AML-193 (cell line): Measurements from ENCODE around the gene CCDC18.
A peak's percentile ranks its signal among the peaks of the same experiment; 100 is the strongest.
"Not testable (repeated sequence)": the region's sequence is repeated elsewhere in the genome, so short reads cannot be mapped to it uniquely, and the experiment has no call there.

Source experiments
- DNase-seq, 2 experiments: peaks; one replicate each; lab custom pipeline; 2025; lab: John Stamatoyannopoulos, UW

CCDC18 gene

DNA sequence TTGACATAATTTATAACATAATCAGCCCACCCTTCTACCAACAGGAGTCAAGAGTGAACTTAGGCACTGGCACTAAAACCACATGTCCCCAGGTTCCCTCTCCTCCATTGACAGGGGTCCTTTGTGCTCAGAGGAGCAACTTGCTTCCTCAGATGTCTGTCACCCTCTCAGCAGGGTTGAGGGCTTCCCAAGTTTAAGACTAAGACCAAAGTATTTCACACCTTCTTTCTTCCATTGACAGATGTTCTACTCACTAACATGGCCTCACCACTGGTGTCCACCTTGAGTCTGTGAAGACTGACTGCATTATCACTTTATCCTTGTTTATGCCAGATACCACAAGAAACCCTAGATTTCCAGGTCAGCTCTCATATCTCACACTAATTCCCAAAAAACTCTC is 56.5 kb downstream of the CCDC18 start:
- DNase-seq = no peak

DNA sequence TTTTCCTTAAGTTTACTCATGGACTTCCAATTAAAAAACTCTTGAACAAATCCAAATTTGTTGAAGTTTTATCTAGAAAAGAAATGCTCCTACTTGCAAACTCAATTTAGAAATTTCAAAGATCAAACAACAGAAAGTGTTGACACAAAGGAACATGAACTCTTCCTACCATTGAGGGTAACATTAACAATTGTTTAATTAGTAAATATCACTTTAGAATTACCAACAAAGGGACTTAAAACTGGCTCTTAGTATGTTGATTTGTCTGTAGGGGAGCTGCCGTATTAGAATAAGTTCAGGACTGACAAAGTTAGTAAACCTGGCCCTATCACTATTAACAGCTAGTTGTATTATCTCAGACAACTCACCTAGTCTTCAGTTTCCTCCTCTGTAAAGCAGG is 57.9 kb downstream of the CCDC18 start:
- no peak for DNase-seq

DNA sequence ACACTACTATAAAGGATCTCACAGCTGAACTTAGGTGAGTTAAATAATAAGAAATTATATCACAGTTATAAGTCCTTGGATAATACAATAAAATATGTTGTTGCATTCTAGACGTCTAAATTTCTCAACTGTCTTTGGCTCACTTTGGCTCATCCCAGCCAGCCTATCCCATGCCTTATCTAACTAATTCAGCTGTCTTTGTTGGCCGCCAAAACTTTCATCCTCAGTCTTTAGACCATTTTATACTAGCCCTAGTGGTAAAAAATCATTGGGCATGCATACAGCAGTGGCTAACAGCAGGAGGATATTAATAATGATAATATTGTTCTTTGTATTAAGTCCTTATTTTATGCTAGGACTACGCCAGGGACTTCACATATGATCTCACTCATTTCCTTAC is 59.3 kb downstream of the CCDC18 start:
- no peak for DNase-seq

DNA sequence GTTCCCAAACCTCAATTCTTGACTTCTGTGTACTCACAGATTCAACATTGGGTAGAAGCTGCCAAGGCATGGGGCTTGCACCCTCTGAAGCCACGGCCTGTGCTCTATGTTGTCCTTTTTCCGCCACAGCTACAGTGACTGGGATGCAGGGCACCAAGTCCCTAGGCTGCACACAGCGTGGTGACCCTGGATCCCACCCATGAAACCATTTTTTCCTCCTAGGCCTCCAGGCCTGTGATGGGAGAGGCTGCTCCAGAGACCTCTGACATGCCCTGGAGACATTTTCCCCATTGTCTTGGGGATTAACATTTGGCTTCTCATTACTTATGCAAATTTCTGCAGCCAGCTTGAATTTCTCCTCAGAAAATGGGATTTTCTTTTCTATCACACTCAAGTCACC is 62.7 kb downstream of the CCDC18 start:
- DNase-seq = not testable (repeated sequence)

DNA sequence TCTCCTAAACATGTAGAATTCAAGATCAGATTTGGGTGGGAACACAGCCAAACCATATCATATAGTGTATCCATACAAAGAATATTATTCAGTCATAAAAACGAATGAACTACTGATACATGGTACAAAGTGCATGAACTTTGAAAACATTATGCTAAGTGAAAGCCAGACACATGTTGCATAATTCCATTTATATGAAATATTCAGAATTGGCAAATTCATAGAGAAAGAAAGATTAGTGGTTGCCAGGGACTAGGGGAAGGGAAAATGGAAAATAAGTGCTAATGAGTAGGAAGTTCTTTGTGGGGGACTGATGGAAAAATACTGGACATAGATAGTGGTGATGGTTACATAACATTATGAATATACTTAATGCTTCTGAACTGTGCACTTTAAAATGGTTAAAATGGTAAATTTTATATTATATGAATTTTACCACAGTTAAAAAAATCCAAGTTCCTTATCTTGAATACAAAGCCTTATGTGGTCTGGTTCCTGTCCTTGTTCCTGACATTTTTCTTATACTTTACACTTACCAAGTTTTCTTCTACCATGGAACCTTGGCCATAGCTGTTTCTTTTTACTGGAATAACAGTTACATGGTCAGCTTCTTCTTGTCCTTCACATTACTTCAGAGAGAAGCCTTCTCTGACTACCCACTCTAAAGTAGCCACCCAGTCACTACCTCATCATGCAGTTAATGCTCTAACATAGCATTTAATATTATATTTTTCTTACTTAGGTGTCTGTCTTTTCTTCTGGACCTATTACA is 64.0 kb downstream of the CCDC18 start:
- no peak for DNase-seq

DNA sequence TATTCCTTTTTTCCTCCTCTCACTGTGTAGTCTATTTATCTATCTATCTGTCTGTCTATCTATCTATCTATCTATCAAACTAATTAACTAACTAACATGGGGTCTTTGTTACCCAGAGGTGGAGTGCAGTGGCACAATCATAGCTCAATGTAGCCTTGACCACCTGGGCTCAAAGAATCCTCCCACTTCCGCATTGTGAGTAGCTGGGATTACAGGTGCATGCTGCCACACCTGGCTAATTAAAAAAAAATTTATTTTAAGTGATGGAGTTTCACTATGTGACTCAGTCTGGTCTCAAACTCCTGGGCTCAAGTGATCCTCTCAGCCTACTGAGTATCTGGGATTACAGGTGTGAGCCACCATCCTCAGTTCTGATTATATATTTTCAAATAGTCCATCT is 71.4 kb downstream of the CCDC18 start:
- no peak for DNase-seq

DNA sequence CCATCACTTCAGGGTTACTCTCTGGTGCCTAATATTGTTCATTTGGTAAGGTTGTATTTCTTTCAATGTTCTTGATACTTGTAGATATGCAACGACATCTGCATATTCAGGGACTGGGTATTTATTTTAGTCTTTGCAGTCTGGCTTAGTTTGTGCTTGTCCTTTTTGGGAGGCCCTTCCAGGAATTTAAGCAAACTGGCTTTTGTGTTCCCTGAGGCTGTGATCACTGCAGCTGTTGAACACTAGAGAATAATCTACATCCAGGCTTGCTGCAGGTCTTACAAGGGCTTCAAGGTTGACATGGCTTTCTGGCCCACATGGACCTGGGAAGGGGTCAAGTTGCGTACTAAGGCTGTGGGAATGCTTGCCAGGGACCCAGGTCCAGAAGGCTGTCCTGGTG is 72.1 kb downstream of the CCDC18 start:
- no peak for DNase-seq

DNA sequence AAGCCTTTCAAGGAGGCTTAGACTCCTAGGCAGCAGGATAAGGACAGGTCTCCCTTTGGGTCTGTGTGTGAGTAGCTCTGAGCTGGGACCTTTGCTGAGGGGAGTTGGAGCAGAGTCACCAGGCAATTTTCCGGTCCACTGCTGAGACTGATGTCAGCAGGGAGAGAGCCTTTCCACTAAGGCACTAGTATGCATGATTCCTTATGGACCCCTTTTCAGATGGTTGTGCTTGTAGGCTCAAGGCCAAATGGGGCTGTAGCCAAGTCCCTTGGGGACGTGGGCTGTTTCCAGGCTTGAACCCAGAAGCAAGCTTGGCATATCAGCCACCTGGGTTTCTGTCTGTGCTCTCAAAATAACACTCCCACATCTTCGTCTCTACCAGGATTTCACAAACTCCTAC is 73.0 kb downstream of the CCDC18 start:
- DNase-seq = no peak

DNA sequence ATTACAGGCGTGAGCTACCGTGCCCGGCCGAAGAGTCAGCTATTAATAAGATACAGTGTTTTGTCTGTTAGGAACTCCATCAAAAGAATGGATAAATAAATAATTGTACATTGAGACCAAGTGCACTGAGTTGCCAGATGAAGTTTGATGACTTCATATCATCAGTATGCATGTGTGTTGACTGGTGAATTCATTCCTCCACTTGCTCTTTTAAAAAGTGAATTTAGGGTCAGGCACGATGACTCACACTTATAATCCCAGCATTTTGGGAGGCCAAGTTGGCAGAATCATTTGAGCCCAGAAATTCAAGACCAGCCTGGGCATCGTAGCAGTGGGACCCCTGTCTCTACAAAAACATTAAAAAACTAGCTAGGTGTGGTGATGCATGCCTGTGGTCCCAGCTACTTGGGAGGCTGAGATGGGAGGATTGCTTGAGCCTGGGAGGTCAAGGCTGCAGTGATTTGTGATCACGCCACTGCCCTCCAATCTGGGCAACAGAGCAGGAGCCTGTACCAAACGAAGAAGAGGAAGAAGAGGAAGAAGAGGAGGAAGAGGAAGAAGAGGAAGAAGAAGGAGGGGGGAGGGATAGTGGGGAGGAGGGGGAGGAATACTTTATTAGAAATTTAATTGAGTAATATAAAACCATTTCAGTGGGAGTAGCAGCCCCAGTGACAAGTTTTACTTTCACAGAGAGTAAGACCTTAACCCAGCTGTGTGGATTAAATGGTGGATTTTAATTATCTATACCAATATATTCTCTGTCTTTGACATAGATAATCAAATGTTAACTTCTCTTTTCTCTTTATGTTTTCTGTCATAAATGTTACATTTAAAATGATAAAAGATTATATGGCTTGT is 74.9 kb downstream of the CCDC18 start:
- DNase-seq = no peak

DNA sequence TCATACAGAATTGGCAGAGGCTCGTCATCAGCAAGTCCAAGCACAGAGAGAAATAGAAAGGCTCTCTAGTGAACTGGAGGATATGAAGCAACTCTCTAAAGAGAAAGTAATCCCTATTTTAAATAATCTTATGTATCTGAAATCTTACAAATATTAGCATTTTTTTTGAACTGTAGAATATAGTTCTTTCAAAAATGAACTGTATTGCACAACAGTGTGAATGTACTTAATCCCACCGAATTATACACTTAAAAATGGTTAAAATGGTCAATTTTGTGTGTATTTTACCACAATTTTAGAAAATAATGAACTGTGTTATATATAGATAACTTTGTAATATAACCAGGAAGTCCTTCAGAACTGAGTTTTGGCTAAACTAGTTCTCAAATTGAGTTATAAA is 75.9 kb downstream of the CCDC18 start:
- no peak for DNase-seq

DNA sequence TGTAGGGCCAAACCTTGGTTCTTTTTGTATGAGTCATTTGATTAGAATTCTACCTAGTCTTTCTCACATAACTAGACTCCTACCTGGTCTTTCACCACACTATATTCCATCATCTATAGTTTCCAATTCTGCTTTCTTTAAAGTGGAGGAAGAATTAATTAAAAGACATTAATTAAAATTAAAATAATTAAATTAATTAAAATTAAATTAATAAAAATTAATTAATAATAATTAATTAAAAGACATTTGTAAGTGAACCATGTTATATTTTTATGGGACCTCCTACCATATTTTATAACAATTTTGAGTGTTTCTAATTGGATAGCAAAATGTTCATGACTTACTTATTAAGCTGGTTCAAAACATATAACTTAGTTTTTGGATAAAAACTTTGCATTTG is 77.4 kb downstream of the CCDC18 start:
- no peak for DNase-seq

DNA sequence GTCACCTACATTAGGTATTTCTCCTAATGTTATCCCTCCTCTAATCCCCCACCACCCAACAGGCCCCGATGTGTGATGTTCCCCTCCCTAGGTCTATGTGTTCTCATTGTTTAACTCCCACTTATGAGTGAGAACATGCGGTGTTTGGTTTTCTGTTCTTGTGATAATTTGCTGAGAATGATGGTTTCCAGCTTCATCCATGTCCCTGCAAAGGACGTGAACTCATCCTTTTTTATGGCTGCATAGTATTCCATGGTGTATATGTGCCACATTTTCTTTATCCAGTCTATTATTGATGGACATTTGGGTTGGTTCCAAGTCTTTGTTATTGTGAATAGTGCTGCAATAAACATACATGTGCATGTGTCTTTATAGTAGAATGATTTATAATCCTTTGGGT is 80.2 kb downstream of the CCDC18 start:
- DNase-seq = not testable (repeated sequence)

DNA sequence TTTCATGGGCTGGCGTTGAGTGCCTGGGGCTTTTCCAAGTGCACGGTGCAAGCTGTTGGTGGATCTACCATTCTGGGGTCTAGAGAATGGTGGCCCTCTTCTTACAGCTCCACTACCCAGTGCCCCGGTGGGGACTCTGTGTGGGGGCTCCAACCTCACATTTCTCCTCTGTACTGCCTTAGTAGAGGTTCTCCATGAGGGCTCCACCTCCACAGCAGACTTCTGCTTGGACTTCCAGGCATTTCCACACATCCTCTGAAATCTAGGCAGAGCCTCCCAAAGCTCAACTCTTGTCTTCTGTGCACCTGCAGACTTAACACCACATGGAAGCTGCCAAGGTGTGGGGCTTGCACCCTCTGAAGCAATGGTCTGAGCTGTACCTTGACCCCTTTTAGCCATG is 82.1 kb downstream of the CCDC18 start:
- DNase-seq = no peak

DNA sequence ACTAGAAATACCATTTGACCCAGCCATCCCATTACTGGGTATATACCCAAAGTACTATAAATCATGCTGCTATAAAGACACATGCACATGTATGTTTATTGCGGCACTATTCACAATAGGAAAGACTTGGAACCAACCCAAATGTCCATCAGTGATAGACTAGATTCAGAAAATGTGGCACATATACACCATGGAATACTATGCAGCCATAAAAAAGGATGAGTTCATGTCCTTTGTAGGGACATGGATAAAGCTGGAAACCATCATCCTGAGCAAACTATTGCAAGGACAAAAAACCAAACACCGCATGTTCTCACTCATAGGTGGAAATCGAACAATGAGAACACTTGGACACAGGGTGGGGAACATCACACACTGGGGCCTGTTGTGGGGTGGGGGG is 88.4 kb downstream of the CCDC18 start:
- not testable (repeated sequence) for DNase-seq

DNA sequence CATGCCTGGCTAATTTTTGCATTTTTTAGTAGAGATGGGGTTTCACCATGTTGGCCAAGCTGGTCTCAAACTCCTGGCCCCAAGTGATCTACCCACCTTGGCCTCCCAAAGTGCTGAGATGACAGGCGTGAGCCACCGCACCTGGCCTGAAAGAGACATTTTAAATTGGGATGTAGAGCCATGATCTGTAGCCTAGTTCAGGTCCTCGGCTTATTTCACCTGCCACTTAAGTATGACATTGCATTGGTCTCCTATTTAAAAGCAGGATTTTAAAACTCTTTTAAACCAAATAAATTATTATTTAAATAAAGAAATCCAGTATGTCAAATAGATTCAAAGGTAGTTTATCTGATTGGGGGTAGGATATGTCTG is 94.7 kb downstream of the CCDC18 start:
- DNase-seq = not testable (repeated sequence)

DNA sequence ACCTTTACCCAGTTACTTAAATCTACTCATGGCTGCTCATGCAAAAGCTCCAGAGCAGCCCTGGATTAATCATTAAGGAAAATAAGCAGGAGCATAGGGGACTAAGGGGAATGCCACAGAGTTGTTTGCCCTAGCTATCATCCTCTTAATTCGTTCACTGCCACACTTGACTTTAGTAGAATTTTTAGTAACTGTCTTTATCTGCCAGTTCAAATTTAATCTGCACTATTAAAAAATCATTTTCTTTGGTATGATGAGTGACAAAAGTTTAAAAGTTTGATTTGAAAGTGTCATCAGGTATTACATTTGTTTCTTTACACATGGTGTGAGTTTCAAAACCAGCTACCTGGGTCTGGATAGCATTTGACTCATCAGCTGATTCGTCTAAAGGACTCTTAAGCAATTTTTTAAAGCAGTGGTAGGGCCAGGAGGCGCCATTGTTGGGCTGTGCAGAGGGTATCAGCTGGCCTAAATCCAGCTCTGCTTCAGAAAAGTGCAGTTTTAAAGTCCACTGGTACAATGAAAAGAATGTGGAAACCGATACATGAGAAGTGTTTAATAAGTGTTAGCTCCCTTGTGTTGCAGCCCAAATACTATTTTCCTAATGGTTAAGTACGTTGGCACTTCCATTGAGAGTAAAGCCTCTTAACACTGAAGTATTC is 95.2 kb downstream of the CCDC18 start:
- DNase-seq = no peak

DNA sequence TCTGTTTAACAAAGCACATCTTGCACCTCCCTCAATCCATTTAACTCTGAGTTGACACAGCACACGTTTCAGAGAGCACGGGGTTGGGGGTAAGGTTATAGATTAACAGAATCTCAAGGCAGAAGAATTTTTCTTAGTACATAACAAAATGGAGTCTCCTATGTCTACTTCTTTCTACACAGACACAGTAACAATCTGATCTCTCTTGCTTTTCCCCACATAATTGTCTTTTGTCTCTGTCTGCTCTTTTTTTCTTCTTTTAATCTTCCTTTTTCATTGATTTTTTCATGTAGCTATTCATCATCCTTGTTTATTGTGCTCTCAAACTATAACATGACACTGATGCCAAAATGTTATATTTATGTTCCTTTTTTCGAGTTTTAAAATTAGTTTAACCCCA is 97.0 kb downstream of the CCDC18 start:
- DNase-seq = not testable (repeated sequence)

DNA sequence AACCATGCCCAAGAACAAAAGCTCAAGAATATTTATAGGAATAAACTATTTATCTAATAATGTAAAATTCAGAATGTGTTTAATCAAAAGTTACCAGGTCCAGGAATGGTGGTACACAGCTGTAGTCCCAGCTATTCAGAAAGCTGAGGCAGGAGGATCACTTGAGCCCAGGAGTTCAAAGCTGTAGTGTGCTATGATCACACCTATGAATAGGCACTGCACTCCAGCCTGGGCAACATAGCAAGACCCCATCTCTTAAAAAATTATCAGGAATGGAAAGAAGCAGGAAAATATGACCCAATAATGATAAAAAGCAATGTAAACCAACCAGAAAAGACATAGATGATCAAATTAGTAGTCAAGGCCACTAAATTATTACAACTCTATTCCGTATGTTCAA is 103.0 kb downstream of the CCDC18 start:
- DNase-seq = no peak

DNA sequence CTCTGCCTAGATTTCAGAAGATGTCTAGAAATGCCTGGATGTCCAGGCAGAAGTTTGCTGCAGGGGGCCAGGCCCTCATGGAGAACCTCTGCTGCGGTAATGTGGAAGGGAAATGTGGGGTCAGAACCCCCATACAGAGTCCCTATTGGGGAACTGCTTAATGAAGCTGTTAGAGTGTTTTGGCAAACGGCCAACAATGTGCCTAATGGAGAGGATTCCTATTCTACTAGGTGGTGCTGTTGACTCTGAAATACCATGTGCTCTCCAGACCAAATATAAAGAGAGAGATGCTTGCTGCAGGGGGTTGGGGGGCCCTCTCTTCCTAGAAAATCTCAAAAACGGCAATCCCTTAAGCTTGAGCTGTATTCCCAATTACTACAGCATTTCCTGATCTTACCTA is 108.0 kb downstream of the CCDC18 start:
- DNase-seq = no peak

DNA sequence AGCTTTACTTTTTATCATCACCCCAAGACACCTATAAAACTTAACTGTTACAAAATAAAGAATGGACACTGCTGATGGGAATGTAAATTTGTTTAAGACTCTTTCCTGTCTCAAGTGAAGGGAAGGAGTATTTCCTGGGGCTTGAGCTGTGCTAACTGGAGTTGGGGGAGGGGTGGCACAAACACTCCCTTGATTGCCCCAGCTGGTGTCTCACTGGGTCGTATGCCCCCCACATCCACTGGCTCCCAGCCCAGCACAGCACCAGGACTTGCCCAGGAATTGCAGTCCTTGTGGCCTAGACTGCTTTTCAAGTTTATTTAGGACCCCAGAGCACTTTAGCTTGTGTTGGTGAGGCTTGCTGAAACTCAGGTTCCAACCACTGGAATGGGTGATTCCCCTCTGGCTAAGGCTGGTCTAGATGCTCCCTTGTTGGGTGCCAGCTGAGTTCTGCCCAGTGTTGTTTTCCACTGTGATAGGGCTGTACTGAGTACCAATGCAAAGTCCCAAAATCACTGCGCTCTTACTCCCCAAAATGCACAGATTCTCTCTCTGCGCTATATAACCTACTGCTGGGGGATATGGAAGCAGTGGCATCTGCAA is 116.1 kb downstream of the CCDC18 start:
- no peak for DNase-seq

DNA sequence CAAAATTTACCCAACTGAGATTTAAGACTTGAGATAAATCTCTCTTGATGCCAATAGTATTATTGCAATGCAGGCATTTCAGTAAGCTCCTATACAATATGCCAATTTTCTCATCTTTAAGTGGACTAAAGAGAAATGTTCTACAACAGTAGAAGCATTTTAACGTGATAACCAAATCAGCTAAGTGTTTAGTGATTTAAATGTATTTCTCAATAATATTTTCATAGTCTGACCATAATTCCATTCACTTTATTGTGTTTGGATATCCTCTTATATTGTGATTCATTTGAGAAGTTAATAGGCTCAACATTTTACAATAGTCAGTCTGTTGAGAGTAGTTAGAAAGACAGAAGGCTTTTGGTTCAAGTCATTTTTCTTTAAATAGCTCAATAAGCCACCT is 120.6 kb downstream of the CCDC18 start:
- DNase-seq = no peak

DNA sequence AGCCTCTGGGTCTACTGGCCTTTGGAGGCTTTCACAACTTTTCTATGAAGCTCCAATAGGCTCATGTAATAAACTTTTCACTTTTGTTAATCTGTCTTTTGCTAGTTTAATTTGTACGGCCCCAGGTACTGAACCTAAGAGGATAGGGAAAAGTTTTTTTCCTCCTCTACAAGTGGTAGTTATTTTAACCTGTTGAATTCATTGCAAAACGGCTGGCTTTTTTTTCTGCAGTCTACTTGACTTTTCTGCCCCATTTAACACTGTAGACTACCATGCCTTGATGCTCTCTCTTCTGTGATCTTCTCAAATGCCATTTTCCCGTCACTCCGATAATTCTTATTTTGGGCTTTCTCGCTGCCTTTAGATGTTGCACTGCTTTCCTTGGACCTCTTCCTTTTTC is 121.6 kb downstream of the CCDC18 start:
- DNase-seq = no peak

DNA sequence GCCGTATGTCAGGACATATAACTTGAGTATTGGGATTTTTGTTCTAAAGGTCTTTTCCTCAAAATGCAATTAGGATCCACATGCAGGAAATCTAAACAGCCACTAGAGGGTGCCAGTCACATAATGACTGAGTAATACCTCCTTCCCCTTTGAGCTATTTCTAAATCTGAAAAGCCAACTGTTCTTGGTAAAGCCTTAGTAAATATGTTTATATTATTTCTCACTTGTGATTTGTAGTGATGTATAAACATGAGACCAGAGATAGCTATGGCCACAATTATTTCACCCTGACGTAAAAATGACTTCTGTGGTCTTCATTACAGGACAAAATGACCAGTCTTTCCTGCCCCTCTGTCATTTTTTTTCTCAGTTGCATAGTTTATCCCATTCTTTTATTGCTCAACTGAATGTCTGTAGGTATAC is 124.2 kb downstream of the CCDC18 start:
- peak; percentile 45 to 69 for DNase-seq
